Measurements from ENCODE around the gene GRID1. TPM values are rescaled to one million over a fixed set of nuclear protein-coding genes. Genes with fewer than 3 reads are reported as not detected.
A peak's percentile ranks its signal among the peaks of the same experiment; 100 is the strongest.

Gene GRID1
- total RNA-seq, 1 donor from 2014 or later = 7.1 TPM

GRCh38 chr10:86255405-86256251 lies 111.0 kb downstream of the GRID1 start:
- H3K9me3 ChIP-seq = no peaks in the 10 kb centered on the region
- H3K36me3 ChIP-seq = no peaks in the 10 kb centered on the region
- DNase-seq (ENCODE audit: extremely low spot score in 2 of 2) = peak; percentile 65 to 81
- TF ChIP-seq POLR2AphosphoS5 (IDR thresholded peaks at IDR 0.05; ENCODE audit: insufficient read depth in 1 of 2, low read depth in 1 of 2) (no peak), CTCF (IDR thresholded peaks at IDR 0.05) (no peak), POLR2A (IDR thresholded peaks at IDR 0.05) (no peak)
- no peaks in the 10 kb centered on the region for H3K4me1 ChIP-seq
- no peak overlapping the region for H3K27ac ChIP-seq
- intact Hi-C loops (cut with DNase I) = no loop called here
- H3K27me3 ChIP-seq = no peaks in the 10 kb centered on the region
- H3K4me3 ChIP-seq = no peak overlapping the region

- peak in 1 of 2 donors; percentile 80 for DNase-seq (ENCODE audit: extremely low spot score in 2 of 2)
- TF ChIP-seq POLR2AphosphoS5 (IDR thresholded peaks at IDR 0.05; ENCODE audit: insufficient read depth in 1 of 2, low read depth in 1 of 2) = no peak
- no peak for TF ChIP-seq POLR2A (IDR thresholded peaks at IDR 0.05)
- TF ChIP-seq CTCF (IDR thresholded peaks at IDR 0.05) = no peak
- no peaks in the 10 kb centered on the region for H3K4me1 ChIP-seq
- H3K4me3 ChIP-seq = no peak overlapping the region
- H3K27me3 ChIP-seq = no peaks in the 10 kb centered on the region
- no peaks in the 10 kb centered on the region for H3K9me3 ChIP-seq
- no peak overlapping the region for H3K27ac ChIP-seq
- no peaks in the 10 kb centered on the region for H3K36me3 ChIP-seq
- intact Hi-C loops (cut with DNase I) = no loop called here
Observed at GRCh38 chr10:86254526-86255174, 111.9 kb downstream of the GRID1 start.

- Histone ChIP-seq H3K36me3 (no peaks in the 10 kb centered on the region), H3K27me3 (no peaks in the 10 kb centered on the region), H3K9me3 (no peaks in the 10 kb centered on the region), H3K4me1 (no peaks in the 10 kb centered on the region), H3K27ac (no peak overlapping the region), H3K4me3 (no peak overlapping the region)
- TF ChIP-seq POLR2A (IDR thresholded peaks at IDR 0.05) (no peak), CTCF (IDR thresholded peaks at IDR 0.05) (no peak), POLR2AphosphoS5 (IDR thresholded peaks at IDR 0.05; ENCODE audit: insufficient read depth in 1 of 2, low read depth in 1 of 2) (no peak)
- intact Hi-C loops (cut with DNase I) = no loop called here
- DNase-seq (ENCODE audit: extremely low spot score in 2 of 2) = no peak
Observed at GRCh38 chr10:86254081-86254480, 112.5 kb downstream of the GRID1 start.

GRCh38 chr10:86253091-86254072 lies 113.2 kb downstream of the GRID1 start:
- Histone ChIP-seq H3K27ac (no peak overlapping the region), H3K4me3 (no peak overlapping the region), H3K36me3 (no peaks in the 10 kb centered on the region), H3K9me3 (no peaks in the 10 kb centered on the region), H3K27me3 (no peaks in the 10 kb centered on the region), H3K4me1 (no peaks in the 10 kb centered on the region)
- intact Hi-C loops (cut with DNase I) = no loop called here
- TF ChIP-seq CTCF (IDR thresholded peaks at IDR 0.05) (no peak), POLR2A (IDR thresholded peaks at IDR 0.05) (no peak), POLR2AphosphoS5 (IDR thresholded peaks at IDR 0.05; ENCODE audit: insufficient read depth in 1 of 2, low read depth in 1 of 2) (no peak)
- DNase-seq (ENCODE audit: extremely low spot score in 2 of 2) = no peak
